Measurements from ENCODE around the gene GADD45GIP1.

DNA sequence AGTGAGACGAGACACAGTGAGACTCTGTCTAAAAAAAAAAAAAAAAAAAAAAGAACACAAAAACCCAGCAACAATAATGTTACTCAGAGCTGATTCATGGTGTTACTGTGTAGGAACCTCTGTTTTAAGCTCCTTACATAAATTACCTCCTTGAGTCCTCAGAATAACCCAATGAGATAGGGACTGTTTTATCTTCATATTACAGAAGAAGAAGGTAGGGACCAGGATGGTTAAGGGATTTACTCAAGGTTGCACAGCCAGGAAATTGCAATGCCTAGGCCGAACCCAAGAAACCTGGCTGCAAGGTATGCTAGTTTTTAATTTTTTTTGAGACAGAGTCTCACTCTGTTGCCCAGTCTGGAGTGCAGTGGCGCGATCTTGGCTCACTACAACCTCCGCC, 10.9 kb upstream of the GADD45GIP1 start:
- TF ChIP-seq CTCF (IDR thresholded peaks at IDR 0.05) (no peak), POLR2A (IDR thresholded peaks at IDR 0.05) (no peak)
